Neural cell (in vitro differentiated cells): ENCODE measurements around the gene CABLES2. TPM values are rescaled to one million over a fixed set of nuclear protein-coding genes. Genes with fewer than 3 reads are reported as not detected.

Source experiments
- H2AFZ ChIP-seq: fragments of 200-600, 300-800 bp; sonication (generic), shearing (Covaris generic); 2 replicates; pipeline ENCODE4 v1.6.0; 2014; ENCODE audit warnings: low read depth, mild to moderate bottlenecking, antibody characterized with exemption, low read length, moderate library complexity
- H3F3A ChIP-seq: fragments of 200-600 bp; shearing (Covaris generic); 2 replicates; pipeline ENCODE4 v1.6.1; 2016; ENCODE audit warnings: mild to moderate bottlenecking, moderate library complexity, mixed read lengths, antibody characterized with exemption, low read length; ENCODE audit not compliant: insufficient read depth, poor library complexity, severe bottlenecking
- H3K27ac ChIP-seq: fragments of 200-600, 300-800 bp; sonication (generic), shearing (Covaris generic); 2 replicates; pipeline ENCODE4 v1.5.1; 2014; ENCODE audit warnings: mild to moderate bottlenecking, low read length, moderate library complexity
- H3K27me3 ChIP-seq: fragments of 300-800, 200-600 bp; sonication (generic), shearing (Covaris generic); 2 replicates; pipeline ENCODE4 v1.6.0; 2014; ENCODE audit warnings: mild to moderate bottlenecking, low read depth, low read length, moderate library complexity; ENCODE audit not compliant: insufficient read depth
- H3K36me3 ChIP-seq: fragments of 300-800, 200-600 bp; sonication (generic), shearing (Covaris generic); 2 replicates; pipeline ENCODE4 v1.5.1; 2014; ENCODE audit warnings: mild to moderate bottlenecking, antibody characterized with exemption, low read length, moderate library complexity; ENCODE audit not compliant: insufficient read depth
- H3K4me2 ChIP-seq: fragments of 300-800, 200-600 bp; sonication (generic), shearing (Covaris generic); 2 replicates; pipeline ENCODE4 v1.6.0; 2014; ENCODE audit warnings: mild to moderate bottlenecking, low read length
- H3K4me3 ChIP-seq: fragments of 300-800, 200-600 bp; sonication (generic), shearing (Covaris generic); 2 replicates; pipeline ENCODE4 v1.5.1; 2014; ENCODE audit warnings: mild to moderate bottlenecking, low read length, moderate library complexity
- H3K79me2 ChIP-seq: fragments of 200-600 bp; shearing (Covaris generic); replicated peaks from 2 replicates; pipeline ENCODE4 v1.6.0; 2014; ENCODE audit warnings: mild to moderate bottlenecking, low read length, moderate library complexity; ENCODE audit not compliant: insufficient read depth
- H3K9ac ChIP-seq: fragments of 300-800, 200-600 bp; sonication (generic), shearing (Covaris generic); 2 replicates; pipeline ENCODE4 v1.6.1; 2016; ENCODE audit warnings: mild to moderate bottlenecking, low read length, mixed read lengths
- H3K9me2 ChIP-seq: fragments of 200-600 bp; shearing (Covaris generic); 2 replicates; pipeline ENCODE4 v1.6.1; 2016; ENCODE audit warnings: mild to moderate bottlenecking, low read length, mixed read lengths; ENCODE audit not compliant: insufficient read depth
- H3K9me3 ChIP-seq: fragments of 200-600, 300-800 bp; sonication (generic), shearing (Covaris generic); 2 replicates; pipeline ENCODE4 v1.6.1; 2016; ENCODE audit warnings: mild to moderate bottlenecking, mixed run types, low read length, moderate library complexity, mixed read lengths
- H4K20me1 ChIP-seq: fragments of 200-600 bp; shearing (Covaris generic); 2 replicates; pipeline ENCODE4 v1.6.1; 2016; ENCODE audit warnings: mild to moderate bottlenecking, mixed run types; ENCODE audit not compliant: insufficient read depth
- EP300 ChIP-seq: fragments of 450-650 bp; conservative IDR thresholded peaks from 2 replicates; pipeline ENCODE4 v1.6.1; 2014; ENCODE audit warnings: antibody characterized with exemption, mild to moderate bottlenecking, moderate library complexity; ENCODE audit not compliant: poor library complexity, severe bottlenecking
- EZH2 ChIP-seq: fragments of 200-600, 300-800 bp; shearing (Covaris generic), sonication (generic); IDR thresholded peaks from 2 replicates; pipeline ENCODE4 v1.6.1; 2014; ENCODE audit warnings: antibody characterized with exemption, low read length, borderline replicate concordance, mild to moderate bottlenecking; ENCODE audit not compliant: insufficient read depth, poor library complexity, severe bottlenecking
- MXI1 ChIP-seq: fragments of 450-650 bp; conservative IDR thresholded peaks from 2 replicates; pipeline ENCODE4 v1.6.1; 2014; ENCODE audit warnings: antibody characterized with exemption, mild to moderate bottlenecking; ENCODE audit not compliant: poor library complexity, severe bottlenecking
- POLR2AphosphoS5 ChIP-seq: IDR thresholded peaks from 2 replicates; pipeline ENCODE4 v1.6.1; 2012
- RAD21 ChIP-seq: fragments of 450-650 bp; conservative IDR thresholded peaks from 2 replicates; pipeline ENCODE4 v1.6.1; 2014; ENCODE audit warnings: antibody characterized with exemption, mild to moderate bottlenecking, moderate library complexity
- SMC3 ChIP-seq: fragments of 450-650 bp; conservative IDR thresholded peaks from 2 replicates; pipeline ENCODE4 v1.6.1; 2014; ENCODE audit warnings: antibody characterized with exemption, mild to moderate bottlenecking, moderate library complexity; ENCODE audit not compliant: poor library complexity
- TAF1 ChIP-seq: IDR thresholded peaks from 2 replicates; pipeline ENCODE4 v1.6.1; 2012; ENCODE audit warnings: low read depth
- polyA plus RNA-seq: library from polyadenylated mRNA; depleted of rRNA; stranded (reverse); fragments of >200 nt; gene quantifications from 2 replicates; pipeline ENCODE4 v1.2.3, GENCODE V29; 2014
- TF ChIP-seq, protein P1 (sequence below): IDR thresholded peaks from 2 replicates; pipeline ENCODE4 v1.6.1; 2012; ENCODE audit warnings: borderline replicate concordance
- TF ChIP-seq, protein P2 (sequence below): fragments of 450-650 bp; IDR thresholded peaks from 2 replicates; pipeline ENCODE4 v1.5.1; 2014; ENCODE audit warnings: antibody characterized with exemption, mild to moderate bottlenecking, moderate library complexity; ENCODE audit not compliant: poor library complexity, severe bottlenecking

CABLES2 gene
- polyA plus RNA-seq, 1 donor from 2014 or later, result 8.3 TPM

DNA sequence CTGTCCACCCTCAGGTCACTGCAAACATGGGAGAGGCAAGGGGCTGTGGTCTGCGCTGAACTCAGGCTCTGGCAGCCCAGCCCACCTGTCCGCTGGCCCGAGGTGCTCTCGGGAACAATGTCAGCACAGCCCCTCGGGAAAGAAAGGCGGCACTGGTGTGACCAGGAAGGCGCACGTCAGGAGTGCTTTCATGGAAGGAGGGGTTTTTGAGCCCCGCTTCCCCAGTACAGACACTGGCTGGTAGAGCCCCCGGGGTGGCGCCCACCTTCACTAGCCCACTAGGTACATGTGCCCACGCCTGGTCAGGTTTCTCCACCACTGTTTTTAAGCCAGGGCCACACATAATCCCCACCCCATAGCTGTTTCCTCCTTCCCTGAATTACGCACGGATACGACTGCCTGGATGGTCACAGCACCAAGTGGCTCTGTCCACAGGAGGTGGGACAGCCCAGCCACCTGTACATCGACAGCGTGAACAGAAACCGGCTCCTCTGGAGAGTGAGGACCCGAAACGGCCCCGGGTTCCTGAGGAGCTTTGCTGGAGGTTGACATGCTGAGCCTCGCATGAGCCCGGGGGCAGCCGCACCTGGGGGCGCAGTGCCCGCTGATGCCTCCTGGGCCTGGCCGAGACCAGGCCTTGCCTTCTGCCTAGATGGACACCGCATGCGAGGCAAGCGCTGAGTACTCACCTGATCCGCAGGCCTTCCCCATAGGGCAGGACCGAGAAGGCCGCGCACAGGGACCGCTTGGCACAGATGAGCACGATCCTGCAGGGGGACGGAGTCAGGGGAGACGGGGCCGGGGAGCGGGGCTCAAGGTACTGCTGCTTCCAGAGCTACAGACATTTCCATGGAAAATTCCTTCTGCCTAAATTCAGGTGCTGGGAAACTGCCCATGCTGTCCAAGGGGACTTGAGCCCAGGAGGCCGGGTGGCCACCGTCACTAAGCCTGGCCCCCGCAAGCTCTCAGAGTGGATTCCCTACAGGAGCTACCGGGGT lies 12.5 kb downstream of the CABLES2 start:
- H3K36me3 ChIP-seq, result no peaks in the 10 kb centered on the region

DNA sequence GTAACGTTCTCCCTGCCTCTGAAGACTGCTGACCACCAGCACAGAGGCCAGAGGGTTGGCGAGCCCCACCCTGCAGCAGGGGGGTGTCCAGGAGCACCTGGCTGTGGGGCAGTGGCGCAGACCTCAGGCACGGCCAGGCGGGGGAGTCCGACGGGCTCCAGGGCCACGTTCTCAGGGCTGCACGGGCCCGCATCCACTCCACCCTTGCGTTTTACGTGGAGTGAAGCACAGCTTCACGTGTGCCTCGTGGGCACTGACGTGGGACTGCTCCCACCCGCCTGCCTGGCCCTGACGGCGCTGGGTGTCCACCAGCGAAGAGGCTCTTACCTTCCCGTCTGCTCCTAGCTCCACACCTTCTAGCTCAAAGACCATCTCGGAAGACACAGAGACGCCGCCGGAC lies 13.3 kb downstream of the CABLES2 start:
- TF ChIP-seq EZH2 (no peak), MXI1 (no peak)
- no peak overlapping the region for H2AFZ ChIP-seq
- no peak overlapping the region for H3K4me2 ChIP-seq
- no peaks in the 10 kb centered on the region for H3K36me3 ChIP-seq
- no peaks in the 10 kb centered on the region for H3K79me2 ChIP-seq
- H3K27me3 ChIP-seq, result no peaks in the 10 kb centered on the region
- no peaks in the 10 kb centered on the region for H3F3A ChIP-seq
- no peaks in the 10 kb centered on the region for H3K9me2 ChIP-seq
- no peak overlapping the region for H3K27ac ChIP-seq
- no peaks in the 10 kb centered on the region for H3K9me3 ChIP-seq
- no peaks in the 10 kb centered on the region for H4K20me1 ChIP-seq
- no peak overlapping the region for H3K4me3 ChIP-seq
- H3K9ac ChIP-seq, result no peak overlapping the region

More for the DNA sequence above, 12.5 kb downstream of the CABLES2 start:
- Histone ChIP-seq H3K27me3 (no peaks in the 10 kb centered on the region), H3K9ac (no peak overlapping the region), H3K27ac (no peak overlapping the region), H3K4me3 (no peak overlapping the region), H4K20me1 (no peaks in the 10 kb centered on the region), H3K9me2 (no peaks in the 10 kb centered on the region), H2AFZ (no peak overlapping the region), H3K4me2 (no peak overlapping the region), H3K9me3 (no peaks in the 10 kb centered on the region), H3F3A (no peaks in the 10 kb centered on the region), H3K79me2 (no peaks in the 10 kb centered on the region)
- TF ChIP-seq TAF1, result no peak
- no peak for TF ChIP-seq POLR2AphosphoS5
- TF ChIP-seq, protein P1, sequence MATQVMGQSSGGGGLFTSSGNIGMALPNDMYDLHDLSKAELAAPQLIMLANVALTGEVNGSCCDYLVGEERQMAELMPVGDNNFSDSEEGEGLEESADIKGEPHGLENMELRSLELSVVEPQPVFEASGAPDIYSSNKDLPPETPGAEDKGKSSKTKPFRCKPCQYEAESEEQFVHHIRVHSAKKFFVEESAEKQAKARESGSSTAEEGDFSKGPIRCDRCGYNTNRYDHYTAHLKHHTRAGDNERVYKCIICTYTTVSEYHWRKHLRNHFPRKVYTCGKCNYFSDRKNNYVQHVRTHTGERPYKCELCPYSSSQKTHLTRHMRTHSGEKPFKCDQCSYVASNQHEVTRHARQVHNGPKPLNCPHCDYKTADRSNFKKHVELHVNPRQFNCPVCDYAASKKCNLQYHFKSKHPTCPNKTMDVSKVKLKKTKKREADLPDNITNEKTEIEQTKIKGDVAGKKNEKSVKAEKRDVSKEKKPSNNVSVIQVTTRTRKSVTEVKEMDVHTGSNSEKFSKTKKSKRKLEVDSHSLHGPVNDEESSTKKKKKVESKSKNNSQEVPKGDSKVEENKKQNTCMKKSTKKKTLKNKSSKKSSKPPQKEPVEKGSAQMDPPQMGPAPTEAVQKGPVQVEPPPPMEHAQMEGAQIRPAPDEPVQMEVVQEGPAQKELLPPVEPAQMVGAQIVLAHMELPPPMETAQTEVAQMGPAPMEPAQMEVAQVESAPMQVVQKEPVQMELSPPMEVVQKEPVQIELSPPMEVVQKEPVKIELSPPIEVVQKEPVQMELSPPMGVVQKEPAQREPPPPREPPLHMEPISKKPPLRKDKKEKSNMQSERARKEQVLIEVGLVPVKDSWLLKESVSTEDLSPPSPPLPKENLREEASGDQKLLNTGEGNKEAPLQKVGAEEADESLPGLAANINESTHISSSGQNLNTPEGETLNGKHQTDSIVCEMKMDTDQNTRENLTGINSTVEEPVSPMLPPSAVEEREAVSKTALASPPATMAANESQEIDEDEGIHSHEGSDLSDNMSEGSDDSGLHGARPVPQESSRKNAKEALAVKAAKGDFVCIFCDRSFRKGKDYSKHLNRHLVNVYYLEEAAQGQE, result no peak
- TF ChIP-seq RAD21, result no peak
- TF ChIP-seq EZH2, result no peak

DNA sequence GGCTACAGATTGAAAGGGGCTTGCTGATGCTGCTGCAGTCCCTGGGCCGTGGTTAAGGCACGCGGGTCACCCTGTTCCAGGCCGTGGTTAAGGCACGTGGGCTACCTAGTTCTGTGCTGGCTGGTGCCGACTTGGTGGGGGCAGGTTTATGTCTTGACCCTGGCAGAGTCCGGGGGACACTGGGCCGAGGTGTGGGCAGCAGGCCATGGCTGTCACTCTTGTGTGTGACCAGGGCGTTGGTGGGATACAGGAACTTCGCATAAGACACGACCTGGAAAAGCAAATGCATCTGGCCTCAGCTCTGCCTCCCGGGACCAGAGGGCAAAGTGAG lies 13.8 kb downstream of the CABLES2 start:
- no peaks in the 10 kb centered on the region for H3F3A ChIP-seq
- no peaks in the 10 kb centered on the region for H3K9me3 ChIP-seq
- H3K4me2 ChIP-seq, result no peak overlapping the region
- no peaks in the 10 kb centered on the region for H4K20me1 ChIP-seq
- H3K79me2 ChIP-seq, result peaks cover 2% of the 10 kb centered on the region
- H3K4me3 ChIP-seq, result no peak overlapping the region
- TF ChIP-seq TAF1, result no peak
- TF ChIP-seq, protein P2, sequence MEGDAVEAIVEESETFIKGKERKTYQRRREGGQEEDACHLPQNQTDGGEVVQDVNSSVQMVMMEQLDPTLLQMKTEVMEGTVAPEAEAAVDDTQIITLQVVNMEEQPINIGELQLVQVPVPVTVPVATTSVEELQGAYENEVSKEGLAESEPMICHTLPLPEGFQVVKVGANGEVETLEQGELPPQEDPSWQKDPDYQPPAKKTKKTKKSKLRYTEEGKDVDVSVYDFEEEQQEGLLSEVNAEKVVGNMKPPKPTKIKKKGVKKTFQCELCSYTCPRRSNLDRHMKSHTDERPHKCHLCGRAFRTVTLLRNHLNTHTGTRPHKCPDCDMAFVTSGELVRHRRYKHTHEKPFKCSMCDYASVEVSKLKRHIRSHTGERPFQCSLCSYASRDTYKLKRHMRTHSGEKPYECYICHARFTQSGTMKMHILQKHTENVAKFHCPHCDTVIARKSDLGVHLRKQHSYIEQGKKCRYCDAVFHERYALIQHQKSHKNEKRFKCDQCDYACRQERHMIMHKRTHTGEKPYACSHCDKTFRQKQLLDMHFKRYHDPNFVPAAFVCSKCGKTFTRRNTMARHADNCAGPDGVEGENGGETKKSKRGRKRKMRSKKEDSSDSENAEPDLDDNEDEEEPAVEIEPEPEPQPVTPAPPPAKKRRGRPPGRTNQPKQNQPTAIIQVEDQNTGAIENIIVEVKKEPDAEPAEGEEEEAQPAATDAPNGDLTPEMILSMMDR, result no peak
- TF ChIP-seq RAD21, result no peak
- no peak for TF ChIP-seq EZH2
- TF ChIP-seq EP300, result no peak
- no peak for TF ChIP-seq MXI1
- TF ChIP-seq POLR2AphosphoS5, result no peak
- TF ChIP-seq, protein P1, result no peak
- TF ChIP-seq SMC3, result no peak
- H3K27ac ChIP-seq, result no peak overlapping the region
- no peak overlapping the region for H3K9ac ChIP-seq
- H3K27me3 ChIP-seq, result no peaks in the 10 kb centered on the region
- H3K9me2 ChIP-seq, result no peaks in the 10 kb centered on the region
- H2AFZ ChIP-seq, result no peak overlapping the region
- no peaks in the 10 kb centered on the region for H3K36me3 ChIP-seq
